IMR-90 (cell line): ENCODE measurements around the gene SPAG7.

Source experiments
- MXI1 ChIP-seq: IDR thresholded peaks from 2 replicates; pipeline ENCODE4 v1.6.1; 2012; ENCODE audit warnings: low read depth, mild to moderate bottlenecking, low read length, moderate library complexity, borderline replicate concordance
- POLR2A ChIP-seq: IDR thresholded peaks from 2 replicates; pipeline ENCODE4 v1.6.1; 2012; ENCODE audit warnings: mild to moderate bottlenecking, low read depth, low read length
- RCOR1 ChIP-seq: IDR thresholded peaks from 2 replicates; pipeline ENCODE4 v1.6.1; 2012; ENCODE audit warnings: mild to moderate bottlenecking, low read length, improper control_type of control experiment; ENCODE audit not compliant: insufficient replicate concordance
- TF ChIP-seq, protein P1 (sequence below): conservative IDR thresholded peaks from 2 replicates; pipeline ENCODE4 v1.5.1; 2012; ENCODE audit warnings: mild to moderate bottlenecking, low read depth, low read length, improper control_type of control experiment
- TF ChIP-seq, protein P2 (sequence below): fragments of 150-350 bp; IDR thresholded peaks from 2 replicates; pipeline ENCODE4 v1.6.1; 2016; ENCODE audit warnings: low read depth, mild to moderate bottlenecking, low read length, moderate library complexity, borderline replicate concordance

DNA sequence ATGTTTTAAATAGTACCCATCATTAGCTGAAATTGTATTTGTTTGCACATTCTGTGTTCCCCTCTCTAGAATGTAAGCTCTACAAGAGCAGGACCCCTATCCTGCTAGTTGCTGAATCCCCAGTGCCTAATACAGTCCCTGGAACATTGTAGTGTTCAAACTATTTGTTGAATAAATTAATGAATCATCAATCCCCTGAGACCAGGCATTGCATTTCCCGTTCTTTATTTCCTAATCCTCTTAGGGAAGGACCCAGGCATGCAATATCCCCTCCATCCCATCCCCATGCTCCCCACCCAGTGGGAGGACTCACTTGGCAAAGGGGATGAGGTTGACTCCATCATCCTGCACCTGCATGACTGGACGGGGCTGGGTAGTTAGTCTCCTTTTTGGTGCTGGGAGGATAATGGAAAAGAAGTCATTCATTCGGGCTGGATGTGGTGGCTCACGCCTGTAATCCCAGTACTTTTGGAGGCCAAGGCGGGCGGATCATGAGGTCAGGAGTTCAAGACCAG lies 26.5 kb upstream of the SPAG7 start:
- TF ChIP-seq, protein P1, sequence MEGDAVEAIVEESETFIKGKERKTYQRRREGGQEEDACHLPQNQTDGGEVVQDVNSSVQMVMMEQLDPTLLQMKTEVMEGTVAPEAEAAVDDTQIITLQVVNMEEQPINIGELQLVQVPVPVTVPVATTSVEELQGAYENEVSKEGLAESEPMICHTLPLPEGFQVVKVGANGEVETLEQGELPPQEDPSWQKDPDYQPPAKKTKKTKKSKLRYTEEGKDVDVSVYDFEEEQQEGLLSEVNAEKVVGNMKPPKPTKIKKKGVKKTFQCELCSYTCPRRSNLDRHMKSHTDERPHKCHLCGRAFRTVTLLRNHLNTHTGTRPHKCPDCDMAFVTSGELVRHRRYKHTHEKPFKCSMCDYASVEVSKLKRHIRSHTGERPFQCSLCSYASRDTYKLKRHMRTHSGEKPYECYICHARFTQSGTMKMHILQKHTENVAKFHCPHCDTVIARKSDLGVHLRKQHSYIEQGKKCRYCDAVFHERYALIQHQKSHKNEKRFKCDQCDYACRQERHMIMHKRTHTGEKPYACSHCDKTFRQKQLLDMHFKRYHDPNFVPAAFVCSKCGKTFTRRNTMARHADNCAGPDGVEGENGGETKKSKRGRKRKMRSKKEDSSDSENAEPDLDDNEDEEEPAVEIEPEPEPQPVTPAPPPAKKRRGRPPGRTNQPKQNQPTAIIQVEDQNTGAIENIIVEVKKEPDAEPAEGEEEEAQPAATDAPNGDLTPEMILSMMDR = no peak
- TF ChIP-seq, protein P2, sequence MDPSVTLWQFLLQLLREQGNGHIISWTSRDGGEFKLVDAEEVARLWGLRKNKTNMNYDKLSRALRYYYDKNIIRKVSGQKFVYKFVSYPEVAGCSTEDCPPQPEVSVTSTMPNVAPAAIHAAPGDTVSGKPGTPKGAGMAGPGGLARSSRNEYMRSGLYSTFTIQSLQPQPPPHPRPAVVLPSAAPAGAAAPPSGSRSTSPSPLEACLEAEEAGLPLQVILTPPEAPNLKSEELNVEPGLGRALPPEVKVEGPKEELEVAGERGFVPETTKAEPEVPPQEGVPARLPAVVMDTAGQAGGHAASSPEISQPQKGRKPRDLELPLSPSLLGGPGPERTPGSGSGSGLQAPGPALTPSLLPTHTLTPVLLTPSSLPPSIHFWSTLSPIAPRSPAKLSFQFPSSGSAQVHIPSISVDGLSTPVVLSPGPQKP = no peak
- TF ChIP-seq RCOR1 (no peak), POLR2A (no peak), MXI1 (no peak)
